ENCODE measurements around the gene CD207. TPM values are rescaled to one million over a fixed set of nuclear protein-coding genes. Genes with fewer than 3 reads are reported as not detected.

Gene CD207
- total RNA-seq, 2 donors from 2014 or later = 0.22 TPM; not detected in 1

GRCh38 chr2:70832386-70832785 is 3.2 kb downstream of the CD207 start:
- intact Hi-C loops (cut with DNase I, micrococcal nuclease) = no loop called here
- no peak for ATAC-seq
- no peak for DNase-seq

- intact Hi-C loops (cut with DNase I, micrococcal nuclease) = no loop called here
- DNase-seq (no peak), ATAC-seq (no peak)
Measured at GRCh38 chr2:70831861-70832260, 3.8 kb downstream of the CD207 start.

GRCh38 chr2:70830366-70830765 is 5.2 kb downstream of the CD207 start:
- ATAC-seq = no peak

GRCh38 chr2:70829916-70830315 is 5.7 kb downstream of the CD207 start:
- intact Hi-C loops (cut with DNase I, micrococcal nuclease) = no loop called here
- DNase-seq (no peak), ATAC-seq (no peak)

More at GRCh38 chr2:70830366-70830765, 5.2 kb downstream of the CD207 start:
- DNase-seq = no peak
- intact Hi-C loops (cut with DNase I, micrococcal nuclease) = no loop called here

GRCh38 chr2:70828914-70829824 is 6.4 kb downstream of the CD207 start:
- ATAC-seq (no peak), DNase-seq (no peak)
- intact Hi-C loops (cut with DNase I, micrococcal nuclease) = no loop called here

GRCh38 chr2:70828115-70828514 is 7.5 kb downstream of the CD207 start:
- ATAC-seq (no peak), DNase-seq (no peak)
- intact Hi-C loops (cut with DNase I, micrococcal nuclease) = no loop called here

GRCh38 chr2:70827388-70827787 is 8.2 kb downstream of the CD207 start:
- ATAC-seq = no peak
- intact Hi-C loops (cut with DNase I, micrococcal nuclease) = no loop called here
- DNase-seq = no peak

- intact Hi-C loops (cut with DNase I, micrococcal nuclease) = no loop called here
- ATAC-seq (no peak), DNase-seq (no peak)
Measured at GRCh38 chr2:70826696-70827350, 8.8 kb downstream of the CD207 start.

- intact Hi-C loops (cut with DNase I, micrococcal nuclease) = no loop called here
- no peak for ATAC-seq
Measured at GRCh38 chr2:70823249-70823648, 12.4 kb downstream of the CD207 start.

GRCh38 chr2:70822843-70823242 is 12.8 kb downstream of the CD207 start:
- intact Hi-C loops (cut with DNase I, micrococcal nuclease) = no loop called here
- ATAC-seq (no peak), DNase-seq (no peak)

More at GRCh38 chr2:70823249-70823648, 12.4 kb downstream of the CD207 start:
- DNase-seq = no peak

- intact Hi-C loops (cut with DNase I, micrococcal nuclease) = no loop called here
- ATAC-seq (no peak), DNase-seq (no peak)
Measured at GRCh38 chr2:70820499-70820898, 15.1 kb downstream of the CD207 start, which contains the start of gene CLEC4F. TSS of gene CLEC4F (minus strand) at chr2:70820599. CDS start at chr2:70820523, 76 bp downstream.

GRCh38 chr2:70817284-70817954 is 18.2 kb downstream of the CD207 start:
- DNase-seq (no peak), ATAC-seq (no peak)
- intact Hi-C loops (cut with DNase I, micrococcal nuclease) = no loop called here

GRCh38 chr2:70816726-70817125 is 18.9 kb downstream of the CD207 start:
- intact Hi-C loops (cut with DNase I, micrococcal nuclease) = no loop called here
- no peak for ATAC-seq

GRCh38 chr2:70808983-70809958 is 26.3 kb downstream of the CD207 start:
- ATAC-seq (no peak), DNase-seq (no peak)
- intact Hi-C loops (cut with DNase I, micrococcal nuclease) = no loop called here

More at GRCh38 chr2:70816726-70817125, 18.9 kb downstream of the CD207 start:
- DNase-seq = no peak

- intact Hi-C loops (cut with DNase I, micrococcal nuclease) = no loop called here
- ATAC-seq = no peak
Measured at GRCh38 chr2:70807828-70808118, 27.8 kb downstream of the CD207 start.

GRCh38 chr2:70807102-70807827 is 28.4 kb downstream of the CD207 start:
- ATAC-seq (no peak), DNase-seq (no peak)
- intact Hi-C loops (cut with DNase I, micrococcal nuclease) = no loop called here

More at GRCh38 chr2:70807828-70808118, 27.8 kb downstream of the CD207 start:
- no peak for DNase-seq

- no peak for DNase-seq
- intact Hi-C loops (cut with DNase I, micrococcal nuclease) = no loop called here
- ATAC-seq = no peak
Measured at GRCh38 chr2:70806620-70807019, 29.0 kb downstream of the CD207 start.

GRCh38 chr2:70806013-70806412 is 29.6 kb downstream of the CD207 start:
- DNase-seq (no peak), ATAC-seq (no peak)
- intact Hi-C loops (cut with DNase I, micrococcal nuclease) = no loop called here

All from left colon (tissue), 2 donors.